ENCODE results near the gene MEGF10. TPM values are rescaled to one million over a fixed set of nuclear protein-coding genes. Genes with fewer than 3 reads are reported as not detected.

The MEGF10 gene
- polyA plus RNA-seq, 1 donor from 2014 or later: 0.05 TPM

- Histone ChIP-seq H3K9me2 (ENCODE audit: insufficient read depth, low read length) (no peaks in the 10 kb centered on the region), H3K79me2 (replicated peaks; ENCODE audit: insufficient read depth, low read length) (no peaks in the 10 kb centered on the region), H3K36me3 (ENCODE audit: insufficient read depth, low read length) (no peaks in the 10 kb centered on the region), H3K9ac (ENCODE audit: low read length) (no peak overlapping the region), H3K27ac (ENCODE audit: low read length) (no peak overlapping the region), H3K9me3 (ENCODE audit: low read length) (no peaks in the 10 kb centered on the region), H4K20me1 (ENCODE audit: insufficient read depth) (no peaks in the 10 kb centered on the region), H2AFZ (ENCODE audit: low read depth, low read length) (no peak overlapping the region), H3F3A (ENCODE audit: insufficient read depth, low read length, poor library complexity, severe bottlenecking) (no peaks in the 10 kb centered on the region), H3K4me2 (ENCODE audit: low read length) (no peak overlapping the region), H3K27me3 (ENCODE audit: insufficient read depth, low read depth, low read length) (no peaks in the 10 kb centered on the region), H3K4me3 (ENCODE audit: low read length) (no peak overlapping the region)
- TF ChIP-seq RAD21 (conservative IDR thresholded peaks at IDR 0.05) (no peak), MXI1 (conservative IDR thresholded peaks at IDR 0.05; ENCODE audit: poor library complexity, severe bottlenecking) (no peak), POLR2AphosphoS5 (IDR thresholded peaks at IDR 0.05) (no peak), REST (IDR thresholded peaks at IDR 0.05; ENCODE audit: borderline replicate concordance) (no peak), CTCF (IDR thresholded peaks at IDR 0.05; ENCODE audit: poor library complexity, severe bottlenecking) (no peak), EZH2 (IDR thresholded peaks at IDR 0.05; ENCODE audit: borderline replicate concordance, insufficient read depth, low read length, poor library complexity, severe bottlenecking) (no peak), TAF1 (IDR thresholded peaks at IDR 0.05; ENCODE audit: low read depth) (no peak), SMC3 (conservative IDR thresholded peaks at IDR 0.05; ENCODE audit: poor library complexity) (no peak), EP300 (conservative IDR thresholded peaks at IDR 0.05; ENCODE audit: poor library complexity, severe bottlenecking) (no peak)
These were observed 79.2 kb downstream of the MEGF10 start for GRCh38 chr5:127369796-127370195.

GRCh38 chr5:127370631-127371030 lies 80.0 kb downstream of the MEGF10 start:
- H3K36me3 ChIP-seq (ENCODE audit: insufficient read depth, low read length): no peaks in the 10 kb centered on the region
- no peaks in the 10 kb centered on the region for H3K9me3 ChIP-seq (ENCODE audit: low read length)
- H3K4me3 ChIP-seq (ENCODE audit: low read length): no peak overlapping the region
- H4K20me1 ChIP-seq (ENCODE audit: insufficient read depth): no peaks in the 10 kb centered on the region
- H3K9ac ChIP-seq (ENCODE audit: low read length): no peak overlapping the region
- no peaks in the 10 kb centered on the region for H3K79me2 ChIP-seq (replicated peaks; ENCODE audit: insufficient read depth, low read length)
- H3K27ac ChIP-seq (ENCODE audit: low read length): no peak overlapping the region
- H3F3A ChIP-seq (ENCODE audit: insufficient read depth, low read length, poor library complexity, severe bottlenecking): no peaks in the 10 kb centered on the region
- no peak overlapping the region for H3K4me2 ChIP-seq (ENCODE audit: low read length)
- TF ChIP-seq EP300 (conservative IDR thresholded peaks at IDR 0.05; ENCODE audit: poor library complexity, severe bottlenecking) (no peak), CTCF (IDR thresholded peaks at IDR 0.05; ENCODE audit: poor library complexity, severe bottlenecking) (no peak), TAF1 (IDR thresholded peaks at IDR 0.05; ENCODE audit: low read depth) (no peak), POLR2AphosphoS5 (IDR thresholded peaks at IDR 0.05) (no peak), SMC3 (conservative IDR thresholded peaks at IDR 0.05; ENCODE audit: poor library complexity) (no peak), MXI1 (conservative IDR thresholded peaks at IDR 0.05; ENCODE audit: poor library complexity, severe bottlenecking) (no peak), EZH2 (IDR thresholded peaks at IDR 0.05; ENCODE audit: borderline replicate concordance, insufficient read depth, low read length, poor library complexity, severe bottlenecking) (no peak), REST (IDR thresholded peaks at IDR 0.05; ENCODE audit: borderline replicate concordance) (no peak), RAD21 (conservative IDR thresholded peaks at IDR 0.05) (no peak)
- no peaks in the 10 kb centered on the region for H3K27me3 ChIP-seq (ENCODE audit: insufficient read depth, low read depth, low read length)
- no peaks in the 10 kb centered on the region for H3K9me2 ChIP-seq (ENCODE audit: insufficient read depth, low read length)
- no peak overlapping the region for H2AFZ ChIP-seq (ENCODE audit: low read depth, low read length)

Measured in neural cell (in vitro differentiated cells).